Mesendoderm (in vitro differentiated cells): ENCODE measurements around the gene CTLA4.

Experiments used
- DNase-seq: peaks from one replicate; pipeline ENCODE4 v3.0.0; 2013
- H2AK5ac ChIP-seq: 2 replicates; pipeline ENCODE4 v1.6.1; 2013; ENCODE audit warnings: low read length, inconsistent platforms
- H2BK120ac ChIP-seq: 2 replicates; pipeline ENCODE4 v1.6.1; 2013; ENCODE audit warnings: low read depth, mild to moderate bottlenecking, low read length, moderate library complexity, mixed read lengths
- H2BK15ac ChIP-seq: replicated peaks from 2 replicates; pipeline ENCODE4 v1.6.1; 2013; ENCODE audit warnings: low read depth, mild to moderate bottlenecking, moderate library complexity
- H2BK5ac ChIP-seq: 2 replicates; pipeline ENCODE4 v1.6.1; 2013; ENCODE audit warnings: low read length, inconsistent platforms
- H3K18ac ChIP-seq: 2 replicates; pipeline ENCODE4 v1.6.1; 2013; ENCODE audit warnings: mild to moderate bottlenecking, low read length, mixed read lengths
- H3K23ac ChIP-seq: one replicate; pipeline ENCODE4 v1.6.1; 2013; ENCODE audit warnings: low read length
- H3K27ac ChIP-seq: 2 replicates; pipeline ENCODE4 v1.5.1; 2013; ENCODE audit warnings: low read depth, mild to moderate bottlenecking, inconsistent platforms, low read length, moderate library complexity
- H3K27me3 ChIP-seq: 2 replicates; pipeline ENCODE4 v1.6.1; 2013; ENCODE audit warnings: low read length, control low read depth, mild to moderate bottlenecking, inconsistent platforms; ENCODE audit not compliant: insufficient read depth, poor library complexity
- H3K36me3 ChIP-seq: 2 replicates; pipeline ENCODE4 v1.6.1; 2013; ENCODE audit warnings: low read length, inconsistent platforms; ENCODE audit not compliant: control insufficient read depth, insufficient read depth
- H3K4ac ChIP-seq: one replicate; pipeline ENCODE4 v1.6.1; 2013; ENCODE audit warnings: low read depth, mild to moderate bottlenecking, low read length, moderate library complexity
- H3K4me1 ChIP-seq: 2 replicates; pipeline ENCODE4 v1.6.1; 2013; ENCODE audit warnings: low read depth, low read length, inconsistent platforms; ENCODE audit not compliant: control insufficient read depth
- H3K4me2 ChIP-seq: 2 replicates; pipeline ENCODE4 v1.6.1; 2013; ENCODE audit warnings: low read length
- H3K4me3 ChIP-seq: 2 replicates; pipeline ENCODE4 v1.5.1; 2013; ENCODE audit warnings: mild to moderate bottlenecking, low read length
- H3K56ac ChIP-seq: one replicate; pipeline ENCODE4 v1.6.1; 2013; ENCODE audit warnings: low read length
- H3K79me1 ChIP-seq: 2 replicates; pipeline ENCODE4 v1.6.1; 2013; ENCODE audit warnings: low read length, inconsistent platforms
- H3K79me2 ChIP-seq: 2 replicates; pipeline ENCODE4 v1.6.1; 2013; ENCODE audit warnings: mild to moderate bottlenecking, low read length; ENCODE audit not compliant: control insufficient read depth, insufficient read depth
- H3K9ac ChIP-seq: 2 replicates; pipeline ENCODE4 v1.6.1; 2013; ENCODE audit warnings: low read length, inconsistent platforms
- H4K5ac ChIP-seq: one replicate; pipeline ENCODE4 v1.6.1; 2013; ENCODE audit warnings: low read length
- H4K8ac ChIP-seq: one replicate; pipeline ENCODE4 v1.6.1; 2013; ENCODE audit warnings: low read depth, mild to moderate bottlenecking, control low read depth, low read length, moderate library complexity
- WGBS: extraction: QIAGEN DNeasy Blood & Tissue Kit; methylation state at CpG from one replicate; pipeline ENCODE4 v1.1.7; 2013; ENCODE audit warnings: low lambda C conversion rate, missing lambda C conversion rate; ENCODE audit not compliant: insufficient coverage; ENCODE audit errors: extremely low coverage; 5-methylcytosine and 5-hydroxymethylcytosine counted together

CTLA4 gene

DNA sequence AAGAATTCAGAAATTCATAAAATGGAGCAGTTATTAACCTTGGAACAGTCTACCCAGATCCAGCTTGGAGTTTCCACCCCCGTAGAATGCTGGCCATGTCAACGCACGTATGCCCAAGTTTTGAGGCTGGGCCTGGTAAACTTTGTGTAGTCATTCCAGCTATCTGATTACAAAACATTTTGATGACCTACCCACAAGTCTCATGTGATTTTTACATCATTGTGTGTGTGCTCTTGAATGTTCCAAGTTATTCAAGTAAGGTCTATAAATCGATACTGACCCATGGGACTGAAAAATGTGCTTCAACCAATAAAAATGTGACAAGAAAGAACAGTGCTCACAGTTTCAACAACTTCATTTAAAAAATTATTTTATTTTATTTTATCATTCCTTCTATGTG is 36.5 kb downstream of the CTLA4 start:
- no CpG with 5 or more reads among the region's 4 CpGs for WGBS
- Histone ChIP-seq H3K4ac (no peak overlapping the region), H3K56ac (no peak overlapping the region), H3K36me3 (no peaks in the 10 kb centered on the region), H2BK120ac (no peak overlapping the region), H3K4me1 (no peaks in the 10 kb centered on the region), H3K27me3 (no peaks in the 10 kb centered on the region), H4K5ac (no peak overlapping the region), H3K4me2 (no peak overlapping the region), H4K8ac (no peak overlapping the region), H3K23ac (no peak overlapping the region), H3K4me3 (no peak overlapping the region), H2AK5ac (no peak overlapping the region), H3K9ac (no peak overlapping the region), H2BK15ac (no peak overlapping the region), H3K27ac (no peak overlapping the region), H3K79me2 (no peaks in the 10 kb centered on the region), H3K18ac (no peak overlapping the region), H2BK5ac (no peak overlapping the region), H3K79me1 (no peaks in the 10 kb centered on the region)
- no peak for DNase-seq

DNA sequence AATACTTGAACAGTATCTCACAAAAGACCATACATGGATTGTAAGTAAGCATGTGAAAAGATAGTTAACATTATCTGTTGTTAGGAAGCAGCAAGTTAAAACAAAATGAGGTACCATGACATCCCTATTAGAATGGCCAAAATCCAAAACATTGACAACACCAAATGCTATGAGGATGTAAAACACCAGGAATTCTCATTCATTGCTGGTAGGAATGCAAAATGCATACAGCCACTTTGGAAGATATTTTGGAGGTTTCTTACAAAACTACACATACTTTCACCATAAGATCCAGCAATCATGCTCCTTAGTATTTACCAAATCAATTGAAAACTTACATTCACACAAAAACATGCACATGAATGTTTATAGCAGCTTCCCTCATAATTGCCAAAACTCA is 38.1 kb downstream of the CTLA4 start:
- no peak overlapping the region for H3K4me3 ChIP-seq
- H2BK15ac ChIP-seq, result no peak overlapping the region
- no peak overlapping the region for H3K18ac ChIP-seq
- H3K4me1 ChIP-seq, result no peaks in the 10 kb centered on the region
- no peak overlapping the region for H3K9ac ChIP-seq
- H3K79me2 ChIP-seq, result no peaks in the 10 kb centered on the region
- H3K23ac ChIP-seq, result no peak overlapping the region
- no peaks in the 10 kb centered on the region for H3K27me3 ChIP-seq
- H4K5ac ChIP-seq, result no peak overlapping the region
- H4K8ac ChIP-seq, result no peak overlapping the region
- no peak for DNase-seq
- no peak overlapping the region for H3K27ac ChIP-seq
- H3K79me1 ChIP-seq, result no peaks in the 10 kb centered on the region
- no peak overlapping the region for H2BK5ac ChIP-seq
- no peak overlapping the region for H2BK120ac ChIP-seq
- H3K4me2 ChIP-seq, result no peak overlapping the region
- no peak overlapping the region for H2AK5ac ChIP-seq
- H3K36me3 ChIP-seq, result no peaks in the 10 kb centered on the region
- no peak overlapping the region for H3K4ac ChIP-seq
- no peak overlapping the region for H3K56ac ChIP-seq

DNA sequence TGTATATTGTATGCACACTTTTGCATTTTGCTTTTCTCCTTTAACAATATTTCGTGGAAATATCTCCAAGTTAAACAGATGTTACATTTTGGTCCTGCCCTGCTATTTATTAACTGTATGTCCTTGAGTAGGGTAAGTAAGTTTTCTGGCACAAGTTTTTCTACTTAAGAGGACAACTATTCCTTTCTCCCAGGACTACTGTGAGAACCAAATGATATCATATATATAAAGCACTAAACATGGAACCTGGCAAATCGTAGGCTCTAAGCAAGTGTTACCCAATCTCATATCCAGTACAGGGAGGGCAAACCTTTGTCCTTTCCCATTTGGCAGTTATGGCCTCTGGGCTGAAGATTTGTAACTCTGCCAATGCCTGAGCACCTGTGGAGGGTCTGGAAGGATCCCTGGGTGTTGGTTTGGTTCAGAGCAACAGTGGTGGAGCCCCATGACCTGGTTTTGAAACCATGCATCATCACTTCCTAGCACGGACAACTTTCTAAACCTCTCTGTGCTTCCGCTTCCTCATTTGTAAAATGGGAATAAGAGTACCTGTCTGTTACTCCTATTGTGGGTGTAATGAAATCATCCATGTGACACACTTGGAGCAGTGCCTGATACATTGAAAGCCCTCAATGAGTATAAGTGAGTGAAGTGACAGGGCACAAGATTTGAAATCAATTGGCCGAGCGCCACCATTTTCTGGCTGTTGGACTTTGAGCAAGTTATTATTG is 40.7 kb downstream of the CTLA4 start:
- H2BK5ac ChIP-seq, result no peak overlapping the region
- no peak overlapping the region for H2BK15ac ChIP-seq
- no peak for DNase-seq
- H3K4ac ChIP-seq, result no peak overlapping the region
- H3K36me3 ChIP-seq, result no peaks in the 10 kb centered on the region
- no peak overlapping the region for H3K56ac ChIP-seq
- no peak overlapping the region for H4K8ac ChIP-seq
- H3K18ac ChIP-seq, result no peak overlapping the region
- WGBS, result no CpG with 5 or more reads among the region's 6 CpGs
- no peak overlapping the region for H4K5ac ChIP-seq
- no peak overlapping the region for H3K23ac ChIP-seq
- H2AK5ac ChIP-seq, result no peak overlapping the region
- no peak overlapping the region for H3K4me2 ChIP-seq
- H3K27ac ChIP-seq, result no peak overlapping the region
- H2BK120ac ChIP-seq, result no peak overlapping the region
- H3K9ac ChIP-seq, result no peak overlapping the region
- H3K79me2 ChIP-seq, result no peaks in the 10 kb centered on the region
- H3K27me3 ChIP-seq, result no peaks in the 10 kb centered on the region
- no peaks in the 10 kb centered on the region for H3K79me1 ChIP-seq
- no peaks in the 10 kb centered on the region for H3K4me1 ChIP-seq
- no peak overlapping the region for H3K4me3 ChIP-seq

DNA sequence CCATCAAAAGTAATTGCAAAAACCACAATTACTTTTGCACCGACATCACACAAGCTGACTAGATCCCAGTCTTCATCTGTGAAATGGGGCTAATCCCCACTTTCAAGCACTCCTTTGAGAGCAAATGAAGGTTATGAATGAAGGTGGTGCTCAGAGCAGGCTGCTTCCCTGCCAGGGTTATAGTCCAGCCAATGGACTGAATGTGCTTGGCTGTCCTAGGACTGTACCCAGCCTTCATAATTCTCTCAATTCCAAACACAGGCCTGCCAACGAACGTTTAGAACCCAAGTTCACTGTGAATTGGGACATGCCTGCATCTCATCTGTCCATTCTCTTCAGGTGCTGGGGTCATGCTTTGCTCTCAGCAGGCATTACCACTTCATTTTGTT is 41.2 kb downstream of the CTLA4 start:
- Histone ChIP-seq H3K27ac (no peak overlapping the region), H2AK5ac (no peak overlapping the region)

DNA sequence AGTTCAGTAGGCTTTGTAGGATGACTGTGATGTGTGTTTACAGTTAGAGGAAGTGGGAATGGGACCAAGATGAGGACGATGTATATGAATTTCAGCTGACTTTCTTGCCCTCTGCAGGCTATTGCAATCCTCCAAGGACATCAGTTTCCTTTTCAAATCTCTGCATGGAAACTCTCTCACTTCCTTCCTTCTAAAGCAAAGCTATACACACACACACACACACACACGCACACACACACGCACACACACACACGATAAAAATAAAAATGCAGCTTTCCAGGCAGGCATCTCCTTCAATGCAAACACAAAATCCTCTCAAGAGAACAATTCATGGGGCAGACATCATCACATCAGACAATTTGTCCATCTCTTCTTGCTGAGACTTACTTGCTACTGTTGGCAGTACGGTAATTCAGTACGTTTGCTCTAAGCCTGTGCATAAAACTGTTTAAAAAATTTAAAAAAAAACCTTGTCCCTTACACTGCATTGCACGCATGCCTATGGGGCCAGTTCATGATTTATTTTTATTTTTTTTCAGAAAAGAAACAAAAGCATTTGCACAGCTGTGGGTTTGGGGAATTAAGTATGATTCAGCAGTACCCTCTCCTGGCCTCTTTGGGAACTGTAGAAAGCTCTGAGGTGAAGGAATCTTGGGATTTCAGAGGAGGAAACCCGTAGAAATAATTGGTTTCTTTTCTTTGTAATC is 41.8 kb downstream of the CTLA4 start:
- Histone ChIP-seq H2BK120ac (no peak overlapping the region), H3K56ac (no peak overlapping the region), H4K5ac (no peak overlapping the region), H3K4ac (no peak overlapping the region), H3K27me3 (no peaks in the 10 kb centered on the region), H3K4me2 (no peak overlapping the region), H4K8ac (no peak overlapping the region), H2BK15ac (no peak overlapping the region), H2BK5ac (no peak overlapping the region), H2AK5ac (no peak overlapping the region), H3K9ac (no peak overlapping the region), H3K79me1 (no peaks in the 10 kb centered on the region), H3K23ac (no peak overlapping the region), H3K27ac (no peak overlapping the region), H3K79me2 (no peaks in the 10 kb centered on the region), H3K4me3 (no peak overlapping the region), H3K4me1 (no peaks in the 10 kb centered on the region), H3K18ac (no peak overlapping the region), H3K36me3 (no peaks in the 10 kb centered on the region)
- DNase-seq, result peak; percentile 55
- WGBS, result no CpG with 5 or more reads among the region's 8 CpGs

More for the DNA sequence above, 41.2 kb downstream of the CTLA4 start:
- H3K4me3 ChIP-seq, result no peak overlapping the region
- no peak overlapping the region for H4K8ac ChIP-seq
- H2BK5ac ChIP-seq, result no peak overlapping the region
- no peak overlapping the region for H3K4me2 ChIP-seq
- no CpG with 5 or more reads among the region's 3 CpGs for WGBS
- H3K27me3 ChIP-seq, result no peaks in the 10 kb centered on the region
- H3K23ac ChIP-seq, result no peak overlapping the region
- H3K4me1 ChIP-seq, result no peaks in the 10 kb centered on the region
- no peaks in the 10 kb centered on the region for H3K36me3 ChIP-seq
- H3K9ac ChIP-seq, result no peak overlapping the region
- H2BK120ac ChIP-seq, result no peak overlapping the region
- H2BK15ac ChIP-seq, result no peak overlapping the region
- no peaks in the 10 kb centered on the region for H3K79me1 ChIP-seq
- DNase-seq, result no peak
- H4K5ac ChIP-seq, result no peak overlapping the region
- H3K18ac ChIP-seq, result no peak overlapping the region
- no peak overlapping the region for H3K56ac ChIP-seq
- no peaks in the 10 kb centered on the region for H3K79me2 ChIP-seq
- H3K4ac ChIP-seq, result no peak overlapping the region

DNA sequence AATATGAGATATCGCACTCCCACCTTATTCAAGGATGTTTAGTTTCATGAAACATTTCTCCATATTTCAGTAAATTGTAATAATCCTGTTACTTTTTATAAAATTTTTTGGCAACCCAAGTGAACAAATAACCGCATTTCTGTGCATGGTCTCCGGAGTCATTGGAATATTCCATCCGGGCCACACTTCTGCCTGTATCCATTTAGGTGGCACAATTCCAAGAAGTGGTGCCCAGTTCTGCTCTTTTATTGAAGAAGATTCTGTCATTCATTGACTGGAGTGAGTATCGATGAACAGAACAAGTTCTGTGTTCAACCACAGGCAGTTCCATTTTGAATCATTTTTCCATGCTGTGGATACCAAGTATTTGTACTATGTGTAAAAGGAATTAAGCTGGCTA is 42.4 kb downstream of the CTLA4 start:
- no peaks in the 10 kb centered on the region for H3K79me2 ChIP-seq
- H3K4ac ChIP-seq, result no peak overlapping the region
- no peak for DNase-seq
- H4K5ac ChIP-seq, result no peak overlapping the region
- no peaks in the 10 kb centered on the region for H3K36me3 ChIP-seq
- H2BK5ac ChIP-seq, result no peak overlapping the region
- H2BK15ac ChIP-seq, result no peak overlapping the region
- H3K9ac ChIP-seq, result no peak overlapping the region
- H3K27me3 ChIP-seq, result no peaks in the 10 kb centered on the region
- no peak overlapping the region for H3K56ac ChIP-seq
- no peak overlapping the region for H3K23ac ChIP-seq
- H4K8ac ChIP-seq, result no peak overlapping the region
- no CpG with 5 or more reads among the region's 5 CpGs for WGBS
- no peak overlapping the region for H3K27ac ChIP-seq
- H3K4me3 ChIP-seq, result no peak overlapping the region
- no peak overlapping the region for H2AK5ac ChIP-seq
- no peaks in the 10 kb centered on the region for H3K4me1 ChIP-seq
- no peak overlapping the region for H3K18ac ChIP-seq
- H3K4me2 ChIP-seq, result no peak overlapping the region
- H2BK120ac ChIP-seq, result no peak overlapping the region
- H3K79me1 ChIP-seq, result no peaks in the 10 kb centered on the region
